Colonic mucosa (tissue), 4 donors: ENCODE results near the gene IMPA2. TPM values are rescaled to one million over a fixed set of nuclear protein-coding genes. Genes with fewer than 3 reads are reported as not detected.
A peak's percentile ranks its signal among the peaks of the same experiment; 100 is the strongest.

Experiments
- DNase-seq: peaks from one replicate; pipeline ENCODE4 v3.0.0-alpha.2; 2020
- H3K27ac ChIP-seq: fragments of 200-600 bp; one replicate; pipeline ENCODE4 v1.8.0; 2021
- H3K27me3 ChIP-seq: fragments of 200-600 bp; one replicate; pipeline ENCODE4 v1.8.0; 2021
- H3K36me3 ChIP-seq: fragments of 200-600 bp; one replicate; pipeline ENCODE4 v1.8.0; 2021
- H3K4me1 ChIP-seq: fragments of 200-600 bp; one replicate; pipeline ENCODE4 v1.8.0; 2021; ENCODE audit warnings: mild to moderate bottlenecking
- H3K4me3 ChIP-seq: fragments of 200-600 bp; one replicate; pipeline ENCODE4 v1.8.0; 2021
- H3K9ac ChIP-seq, 2 donors: one replicate each; pipeline ENCODE4 v1.7.0; 2013; ENCODE audit warnings: control low read depth in 2 of 2, low read depth in 2 of 2, low read length in 2 of 2
- H3K9me3 ChIP-seq: fragments of 200-600 bp; one replicate; pipeline ENCODE4 v1.8.0; 2021
- intact Hi-C: fragments of 100-400 bp; cut with DNase I; formaldehyde crosslinking; loops from one replicate; pipeline ENCODE4 v1.14.1; 2022
- total RNA-seq, 2 donors: library from RNA; stranded (reverse); fragmentation: NEBNext Ultra II Directional in 1 of 2; extraction: Animal tissue kit (Norgen Biotek cat#: 25700) in 1 of 2; gene quantifications; one replicate each; pipeline ENCODE4 v1.2.1, GENCODE V29; 2021
- TF ChIP-seq, protein P1 (sequence below): fragments of 200-600 bp; IDR thresholded peaks from one replicate; pipeline ENCODE4 v1.8.0; 2022; ENCODE audit warnings: antibody characterized with exemption, mild to moderate bottlenecking
- donor health status: healthy.
- donor health status: DM: no; HTN: no; CAD: no.
- donor health status: DM: no; HTN: no; CAD: no.

IMPA2 gene
- total RNA-seq, 2 donors from 2014 or later = 150 to 201 TPM

DNA sequence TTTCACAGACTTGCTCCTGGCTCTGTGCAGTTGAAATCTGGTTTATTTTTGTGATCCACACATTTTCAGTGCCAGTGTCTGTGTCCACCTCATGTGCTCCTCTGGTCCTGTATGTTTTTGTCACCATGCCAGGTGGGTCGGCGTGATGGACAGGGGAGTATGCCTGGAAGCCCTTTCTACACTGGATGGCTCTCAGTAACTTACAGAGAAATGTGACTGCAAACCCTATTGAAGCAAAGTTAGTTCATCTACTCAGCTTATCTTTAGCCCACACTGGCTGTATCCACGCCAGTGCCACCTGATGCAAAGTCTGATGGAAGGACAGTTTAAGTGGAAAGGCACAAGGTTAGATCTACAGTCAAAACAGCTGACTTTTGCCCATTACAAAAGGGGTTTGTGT is 4.3 kb downstream of the IMPA2 start:
- Histone ChIP-seq H3K27ac (no peak overlapping the region), H3K4me3 (no peak overlapping the region), H3K36me3 (no peaks in the 10 kb centered on the region), H3K27me3 (no peaks in the 10 kb centered on the region), H3K9me3 (no peaks in the 10 kb centered on the region), H3K4me1 (peaks cover 18% of the 10 kb centered on the region), H3K9ac (no peak overlapping the region)
- intact Hi-C loops = no loop called here
- no peak for DNase-seq
- TF ChIP-seq, protein P1, sequence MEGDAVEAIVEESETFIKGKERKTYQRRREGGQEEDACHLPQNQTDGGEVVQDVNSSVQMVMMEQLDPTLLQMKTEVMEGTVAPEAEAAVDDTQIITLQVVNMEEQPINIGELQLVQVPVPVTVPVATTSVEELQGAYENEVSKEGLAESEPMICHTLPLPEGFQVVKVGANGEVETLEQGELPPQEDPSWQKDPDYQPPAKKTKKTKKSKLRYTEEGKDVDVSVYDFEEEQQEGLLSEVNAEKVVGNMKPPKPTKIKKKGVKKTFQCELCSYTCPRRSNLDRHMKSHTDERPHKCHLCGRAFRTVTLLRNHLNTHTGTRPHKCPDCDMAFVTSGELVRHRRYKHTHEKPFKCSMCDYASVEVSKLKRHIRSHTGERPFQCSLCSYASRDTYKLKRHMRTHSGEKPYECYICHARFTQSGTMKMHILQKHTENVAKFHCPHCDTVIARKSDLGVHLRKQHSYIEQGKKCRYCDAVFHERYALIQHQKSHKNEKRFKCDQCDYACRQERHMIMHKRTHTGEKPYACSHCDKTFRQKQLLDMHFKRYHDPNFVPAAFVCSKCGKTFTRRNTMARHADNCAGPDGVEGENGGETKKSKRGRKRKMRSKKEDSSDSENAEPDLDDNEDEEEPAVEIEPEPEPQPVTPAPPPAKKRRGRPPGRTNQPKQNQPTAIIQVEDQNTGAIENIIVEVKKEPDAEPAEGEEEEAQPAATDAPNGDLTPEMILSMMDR = no peak

DNA sequence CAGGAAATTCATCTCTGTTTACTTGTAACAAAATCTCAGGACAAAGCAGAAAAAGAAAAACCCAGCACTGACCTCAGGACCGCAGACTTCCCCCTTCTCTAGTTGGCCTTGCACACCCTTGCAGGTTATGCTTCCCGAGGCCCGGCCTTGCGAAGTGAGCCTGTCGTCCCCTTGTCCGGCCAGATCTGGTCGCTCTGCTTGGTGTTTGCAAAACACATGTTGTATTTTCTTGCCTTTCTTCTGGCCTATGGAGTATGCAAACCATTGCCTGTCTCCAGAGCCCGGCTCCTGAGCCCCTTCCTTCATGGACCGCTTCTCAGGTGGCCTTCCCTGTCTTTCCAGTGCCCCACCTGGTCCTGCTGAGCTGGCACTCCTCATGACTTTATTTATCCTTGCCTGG is 4.8 kb downstream of the IMPA2 start:
- no peak overlapping the region for H3K4me3 ChIP-seq
- no peak overlapping the region for H3K27ac ChIP-seq
- no peaks in the 10 kb centered on the region for H3K36me3 ChIP-seq
- TF ChIP-seq, protein P1 = no peak
- no peaks in the 10 kb centered on the region for H3K9me3 ChIP-seq
- no peak for DNase-seq
- intact Hi-C loops = no loop called here
- H3K27me3 ChIP-seq = no peaks in the 10 kb centered on the region
- peaks cover 18% of the 10 kb centered on the region for H3K4me1 ChIP-seq
- no peak overlapping the region for H3K9ac ChIP-seq

DNA sequence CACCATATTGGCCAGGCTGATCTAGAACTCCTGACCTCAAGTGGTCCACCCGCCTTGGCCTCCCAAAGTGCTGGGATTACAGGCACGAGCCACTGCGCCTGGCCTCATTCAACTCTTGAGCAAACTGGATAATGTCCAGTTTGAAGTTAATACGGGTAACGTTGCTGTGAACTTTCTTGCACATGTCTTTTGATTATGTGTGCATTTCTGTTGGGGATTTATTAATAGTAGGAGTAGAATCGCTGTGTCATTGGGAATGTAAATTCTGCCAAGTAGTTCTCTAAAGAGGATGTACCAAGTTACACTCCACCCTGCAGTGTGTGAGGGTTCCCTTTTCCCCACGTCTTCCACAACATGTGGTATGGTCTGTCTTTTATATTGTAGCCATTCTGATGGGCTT is 6.2 kb downstream of the IMPA2 start:
- Histone ChIP-seq H3K4me3 (no peak overlapping the region), H3K27me3 (no peaks in the 10 kb centered on the region), H3K4me1 (peaks cover 18% of the 10 kb centered on the region), H3K36me3 (no peaks in the 10 kb centered on the region), H3K9ac (no peak overlapping the region), H3K27ac (no peak overlapping the region), H3K9me3 (no peaks in the 10 kb centered on the region)
- no peak for DNase-seq
- TF ChIP-seq, protein P1 = no peak
- intact Hi-C loops = no loop called here

DNA sequence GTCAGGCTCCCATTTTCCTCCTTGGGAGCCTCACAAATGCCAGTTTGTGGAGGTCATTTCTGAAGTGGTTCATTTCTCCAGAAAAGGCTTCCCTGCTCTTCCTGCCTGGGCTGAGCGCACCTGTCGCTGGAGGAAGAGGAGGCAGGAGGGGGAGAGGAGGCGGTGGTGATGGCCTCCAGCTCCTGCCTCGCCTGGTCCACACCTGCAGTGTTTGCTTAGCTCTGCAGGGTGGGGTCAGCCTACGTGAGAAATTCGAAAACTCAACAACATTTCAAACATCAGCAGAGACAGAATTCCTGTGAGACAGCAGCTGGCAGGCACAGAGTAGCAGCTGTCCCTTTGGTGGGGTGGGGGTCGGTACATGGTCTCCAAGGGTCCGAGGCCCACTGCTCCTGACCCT is 7.9 kb downstream of the IMPA2 start:
- H3K4me1 ChIP-seq = peaks cover 10% of the 10 kb centered on the region
- no peaks in the 10 kb centered on the region for H3K27me3 ChIP-seq
- peak overlapping the region in 1 of 2 donors; percentile 73 for H3K9ac ChIP-seq
- H3K4me3 ChIP-seq = no peak overlapping the region
- TF ChIP-seq, protein P1 = no peak
- intact Hi-C loops = no loop called here
- no peaks in the 10 kb centered on the region for H3K9me3 ChIP-seq
- no peaks in the 10 kb centered on the region for H3K36me3 ChIP-seq
- peak; percentile 68 for DNase-seq
- H3K27ac ChIP-seq = peak overlapping the region; percentile 47

DNA sequence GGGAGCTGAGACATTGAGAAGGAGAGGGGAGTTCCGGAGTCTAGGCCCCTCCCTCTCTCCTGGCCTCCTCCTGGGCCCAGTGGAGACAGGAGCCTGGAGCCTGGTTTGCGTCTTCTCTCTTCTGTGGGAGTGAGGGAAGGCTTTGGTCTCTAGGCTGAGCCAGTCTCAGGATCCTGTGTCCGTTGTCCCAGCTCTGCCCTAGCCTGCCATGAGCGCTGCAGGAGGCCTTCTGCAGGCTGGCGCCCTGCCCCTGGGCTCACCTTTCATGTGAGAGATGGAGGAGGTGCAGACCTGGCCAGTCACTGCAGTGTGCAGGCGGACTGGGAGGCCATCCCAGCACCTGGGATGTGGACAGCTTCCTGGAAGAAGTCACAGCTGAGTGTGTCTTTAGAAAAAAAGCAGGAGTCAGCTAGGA is 8.7 kb downstream of the IMPA2 start:
- Histone ChIP-seq H3K27me3 (no peaks in the 10 kb centered on the region), H3K4me1 (peaks cover 16% of the 10 kb centered on the region), H3K36me3 (no peaks in the 10 kb centered on the region), H3K9me3 (no peaks in the 10 kb centered on the region), H3K27ac (peak overlapping the region; percentile 47), H3K4me3 (no peak overlapping the region), H3K9ac (peak overlapping the region in 1 of 2 donors; percentile 73)
- TF ChIP-seq, protein P1 = no peak
- no peak for DNase-seq
- intact Hi-C loops = no loop called here

DNA sequence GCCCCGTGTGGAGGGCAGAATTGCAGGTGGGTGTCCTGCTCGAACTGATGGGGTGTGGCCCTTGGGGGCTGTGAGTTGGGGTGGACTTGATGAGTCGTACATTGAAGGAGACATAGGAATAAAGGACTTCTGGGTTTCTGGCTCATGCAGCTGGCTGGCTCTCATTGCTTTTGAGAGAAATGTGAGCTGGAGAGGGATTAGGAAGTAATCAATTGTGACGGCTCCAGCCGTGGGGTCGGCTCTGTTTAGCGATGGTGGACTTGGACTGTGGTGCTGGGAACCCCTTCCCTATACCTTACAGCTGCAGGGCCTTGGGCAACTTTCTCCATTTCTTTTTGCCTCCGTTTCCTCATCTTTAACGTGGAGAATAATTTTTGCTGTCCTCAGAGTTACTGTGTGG is 9.2 kb downstream of the IMPA2 start:
- TF ChIP-seq, protein P1 = no peak
- Histone ChIP-seq H3K9ac (no peak overlapping the region), H3K27me3 (no peaks in the 10 kb centered on the region), H3K4me1 (peaks cover 21% of the 10 kb centered on the region), H3K27ac (no peak overlapping the region), H3K36me3 (no peaks in the 10 kb centered on the region), H3K9me3 (no peaks in the 10 kb centered on the region), H3K4me3 (no peak overlapping the region)
- intact Hi-C loops = no loop called here
- DNase-seq = no peak
